KG1 (cell line): Measurements from ENCODE around the gene OR10A3.

Source experiments
- DNase-seq: peaks from one replicate; lab custom pipeline; 2025; lab: John Stamatoyannopoulos, UW

The OR10A3 gene

DNA sequence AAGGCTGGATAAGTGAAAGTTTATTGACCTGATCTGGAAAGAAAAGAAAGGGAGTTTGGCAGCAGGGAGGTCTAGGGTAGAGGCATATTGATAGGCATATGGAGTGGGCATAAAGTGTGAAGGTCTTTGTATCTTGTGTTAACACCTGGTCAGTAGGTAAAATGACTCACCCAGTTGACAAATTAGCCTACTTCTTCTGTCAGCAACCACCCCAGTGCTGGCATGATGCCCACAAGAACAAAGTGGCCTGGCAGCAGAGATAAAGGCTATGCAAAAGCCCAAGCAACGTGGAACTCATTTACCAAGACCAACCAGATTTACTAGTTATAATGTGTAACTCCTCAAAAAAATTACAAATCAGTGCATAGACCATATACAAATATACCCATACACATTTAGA lies 4.9 kb downstream of the OR10A3 start:
- DNase-seq: no peak

DNA sequence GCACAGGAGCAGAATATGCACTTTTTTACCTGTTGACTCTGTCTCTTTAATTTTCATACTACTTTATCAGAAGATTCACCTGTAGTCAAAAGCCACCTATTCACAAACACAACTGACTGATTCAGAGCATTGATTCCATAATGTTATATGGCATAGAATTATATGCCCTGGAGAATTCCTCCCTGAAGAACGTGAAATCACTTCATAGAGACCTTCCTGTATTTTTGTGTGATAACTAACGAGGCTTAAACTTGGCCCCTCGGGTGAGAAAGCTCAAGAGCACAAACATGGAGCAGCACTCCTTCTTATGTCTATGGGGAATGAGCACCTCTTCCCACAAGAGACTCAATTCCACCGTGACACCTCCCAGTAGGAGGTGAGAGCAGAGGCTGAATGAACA lies 10.3 kb downstream of the OR10A3 start, which contains the start of gene OR10A6:
TSS of gene OR10A6 (minus strand) at position 101 of the 400 bp plus-strand sequence. CDS start 2,606 bp downstream, outside the sequence.
- DNase-seq: no peak

DNA sequence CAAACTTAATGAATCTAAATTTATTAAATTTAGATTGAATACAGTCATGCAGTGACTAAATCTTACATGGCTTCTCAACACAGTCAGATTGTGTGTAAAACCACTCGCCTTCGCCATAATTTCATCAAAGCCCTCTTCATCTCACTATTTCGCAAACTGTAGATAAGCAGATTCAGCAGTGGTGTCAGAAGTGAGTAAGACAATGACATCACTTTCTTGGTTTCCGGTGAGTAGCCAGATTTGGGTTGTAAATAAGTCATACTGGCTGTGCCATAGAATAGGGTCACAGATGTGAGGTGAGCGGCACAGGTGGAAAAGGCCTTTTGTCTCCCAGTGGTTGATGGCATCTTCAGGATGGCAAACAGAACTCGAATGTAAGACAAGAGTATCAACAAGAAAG lies 13.9 kb downstream of the OR10A3 start:
- DNase-seq: no peak

DNA sequence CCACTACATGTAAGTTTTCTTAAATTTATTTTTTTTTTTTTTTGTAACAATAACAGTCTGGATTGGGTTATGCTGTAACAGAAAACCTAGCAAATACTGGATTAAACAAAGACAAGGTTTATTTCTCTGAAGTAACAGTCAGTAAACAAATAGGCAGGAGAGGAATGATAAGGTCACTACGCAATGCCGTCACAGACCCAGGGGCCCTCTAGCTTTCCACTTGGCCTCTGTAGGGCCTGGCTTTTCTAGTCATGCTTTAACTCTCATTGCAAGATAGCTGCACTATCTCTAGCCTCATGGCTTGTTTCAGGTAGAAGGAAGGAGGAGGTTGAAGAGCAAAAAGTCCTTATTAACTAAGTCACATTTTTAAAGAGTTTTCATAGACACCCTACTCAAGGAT lies 17.0 kb downstream of the OR10A3 start:
- DNase-seq: no peak

DNA sequence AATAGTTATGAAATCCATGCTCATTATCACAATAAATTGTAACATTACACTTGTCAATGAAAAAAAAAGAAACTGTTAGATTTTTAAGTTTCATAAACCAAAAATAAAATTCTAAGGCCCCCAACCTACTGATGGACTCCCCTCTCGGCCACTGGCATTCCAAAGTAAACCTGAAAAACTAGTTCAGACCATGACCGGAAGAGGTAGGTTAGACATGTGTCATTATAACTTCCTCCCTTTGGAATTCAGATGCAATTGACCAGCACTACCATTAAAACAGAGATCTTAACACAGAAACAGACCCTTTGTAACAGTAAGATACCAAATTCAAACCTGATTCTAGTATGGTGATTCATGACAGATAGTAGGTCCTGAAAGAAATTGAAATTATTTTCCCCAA lies 23.4 kb downstream of the OR10A3 start:
- no peak for DNase-seq

DNA sequence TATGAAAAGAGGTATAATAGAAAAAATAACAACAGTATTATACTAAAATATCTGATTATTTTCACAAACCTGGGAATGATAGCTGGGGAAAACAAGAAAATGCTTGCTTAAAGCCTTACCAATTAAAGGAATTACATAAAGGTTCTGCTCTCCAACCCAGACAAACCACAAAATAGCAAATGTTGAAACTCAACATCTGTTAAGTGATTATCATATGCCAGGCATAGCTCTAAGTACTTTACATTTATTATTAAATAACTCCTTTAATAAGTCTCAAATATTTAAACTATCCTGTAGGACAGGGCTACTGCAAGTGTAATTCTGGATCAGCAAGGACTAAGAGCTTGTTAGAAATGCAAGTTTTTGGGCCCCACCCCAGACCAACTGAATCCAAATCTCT lies 30.5 kb downstream of the OR10A3 start:
- DNase-seq: no peak

DNA sequence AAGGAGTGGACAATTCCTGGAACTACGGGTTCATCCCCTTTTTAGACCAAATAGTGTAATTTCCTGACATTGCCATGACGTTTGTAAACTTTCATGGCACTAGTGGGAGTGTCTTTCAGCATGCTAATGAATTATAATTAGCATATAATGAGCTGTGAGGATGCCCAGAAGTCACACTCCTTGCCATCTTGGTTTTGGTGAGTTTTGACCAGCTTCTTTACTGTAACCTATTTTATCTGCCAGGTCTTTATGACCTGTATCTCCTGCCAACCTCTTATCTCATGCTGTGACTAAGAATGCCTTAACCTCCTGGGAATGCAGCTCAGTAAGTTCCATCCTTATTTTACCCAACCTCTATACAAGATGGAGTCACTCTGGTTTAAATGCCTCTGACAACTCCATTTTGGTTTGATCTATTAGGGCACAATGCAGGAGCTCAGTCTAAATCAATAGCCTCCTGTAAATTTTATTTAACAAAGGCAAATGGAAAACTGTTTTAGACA lies 31.2 kb downstream of the OR10A3 start:
- no peak for DNase-seq

DNA sequence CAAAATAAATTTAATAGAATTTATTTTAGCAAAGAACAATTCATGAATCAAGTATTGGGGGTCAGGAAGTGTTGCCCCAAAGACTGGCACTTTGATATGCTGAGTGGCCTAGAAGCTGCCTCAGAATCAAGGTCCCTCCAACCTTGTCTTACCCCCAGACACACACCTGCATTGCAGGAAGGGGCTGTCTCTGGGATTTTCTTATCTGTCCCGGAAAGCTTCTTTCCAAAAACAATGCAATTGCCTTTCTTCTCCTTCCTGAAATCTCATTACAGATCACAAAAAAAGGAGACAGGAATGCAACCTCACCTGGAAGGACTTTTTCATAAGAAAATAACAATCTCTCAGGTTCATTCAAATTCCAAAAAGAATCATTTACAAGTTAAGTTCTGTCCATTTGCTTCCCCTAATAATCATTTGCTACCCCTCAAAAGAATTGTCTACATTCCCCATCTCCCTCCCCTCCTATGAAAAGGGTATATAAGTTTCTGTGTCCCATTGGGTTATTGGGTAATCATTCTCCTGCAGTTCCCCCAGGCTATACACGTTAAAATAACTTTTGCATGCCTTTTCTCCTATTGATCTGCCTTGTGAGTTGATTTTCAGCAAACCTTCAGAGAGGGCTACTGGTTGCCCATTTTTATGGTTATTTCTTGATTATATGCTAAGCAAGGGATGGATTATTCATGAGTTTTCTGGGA lies 31.8 kb downstream of the OR10A3 start:
- no peak for DNase-seq

DNA sequence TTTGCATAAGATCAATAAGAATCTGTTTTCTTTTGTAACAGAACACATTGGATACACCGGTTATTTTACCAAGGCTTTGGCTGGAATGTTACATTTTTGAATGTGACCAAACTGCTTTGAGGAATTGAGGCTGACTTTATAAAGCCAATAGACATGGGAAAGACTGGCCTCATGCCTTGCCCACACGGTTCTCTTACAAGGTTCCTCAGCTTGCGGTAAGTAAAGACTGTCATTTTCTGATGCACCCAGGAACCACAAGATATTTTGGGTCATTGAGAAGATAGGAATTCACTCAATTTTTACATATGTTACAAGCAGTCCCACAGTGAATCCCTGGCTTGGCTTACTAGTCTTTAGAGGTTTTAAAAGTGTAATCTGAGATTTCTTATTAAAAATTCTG lies 34.4 kb downstream of the OR10A3 start:
- DNase-seq: no peak

DNA sequence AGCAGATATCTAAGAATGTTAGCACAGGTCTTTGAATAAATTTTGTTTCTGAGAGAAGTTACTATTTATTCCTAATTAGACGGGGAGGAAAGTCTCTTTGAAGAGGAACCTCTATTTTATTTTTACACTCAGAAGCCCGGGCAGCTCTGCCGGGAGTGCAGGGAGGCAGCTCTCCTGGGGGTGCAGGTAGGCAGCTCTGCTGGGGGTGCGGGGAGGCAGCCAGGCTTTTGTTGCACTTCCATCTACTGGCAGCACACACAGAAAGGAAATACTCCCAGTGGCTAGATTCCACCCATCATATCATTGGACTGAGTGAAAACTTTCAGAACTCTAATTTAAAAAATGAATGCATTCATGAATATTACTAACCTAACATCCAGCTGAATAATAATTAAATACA lies 35.0 kb downstream of the OR10A3 start:
- DNase-seq: no peak

DNA sequence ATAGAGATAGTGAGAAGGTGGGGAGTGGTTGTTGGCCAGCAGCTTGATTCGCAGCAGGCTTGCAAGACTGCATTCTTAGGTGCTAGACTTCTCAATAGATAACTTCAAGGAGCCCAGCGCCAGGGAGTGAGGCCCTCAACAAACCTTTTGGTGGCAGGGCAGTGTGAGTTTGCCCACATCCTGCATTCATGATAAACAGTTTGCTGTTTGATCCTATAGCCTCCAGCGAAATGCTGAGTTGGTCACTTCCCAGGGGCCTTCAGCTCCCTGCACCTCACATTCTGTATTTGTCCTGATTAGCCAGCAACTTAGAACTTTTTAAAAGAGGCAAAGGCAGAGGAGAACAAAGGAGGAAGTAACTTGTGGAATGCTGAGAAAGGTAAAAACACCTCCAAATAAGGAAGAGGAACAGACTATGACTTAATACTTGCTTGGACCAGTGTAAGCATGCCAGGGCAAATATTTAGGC lies 35.5 kb downstream of the OR10A3 start:
- no peak for DNase-seq

DNA sequence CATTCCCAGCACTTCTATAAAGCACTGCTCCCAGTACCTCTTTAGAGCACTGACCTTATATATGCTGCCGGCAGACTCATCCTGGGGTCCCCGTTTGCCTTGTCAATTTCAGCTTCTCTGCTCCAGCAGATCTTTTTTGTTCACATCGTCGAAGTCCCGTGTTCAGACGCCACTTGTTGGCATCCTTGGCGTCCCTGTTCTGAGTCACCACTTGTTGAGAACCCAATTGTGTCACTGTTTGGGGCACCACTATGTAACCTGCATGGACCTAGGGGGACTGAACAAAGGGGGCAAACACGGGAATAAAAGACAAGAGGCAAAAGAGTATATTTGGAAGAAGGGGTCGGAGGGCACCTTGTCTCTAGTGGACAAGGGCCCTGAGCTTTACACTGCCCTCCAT lies 36.0 kb downstream of the OR10A3 start:
- DNase-seq: no peak

DNA sequence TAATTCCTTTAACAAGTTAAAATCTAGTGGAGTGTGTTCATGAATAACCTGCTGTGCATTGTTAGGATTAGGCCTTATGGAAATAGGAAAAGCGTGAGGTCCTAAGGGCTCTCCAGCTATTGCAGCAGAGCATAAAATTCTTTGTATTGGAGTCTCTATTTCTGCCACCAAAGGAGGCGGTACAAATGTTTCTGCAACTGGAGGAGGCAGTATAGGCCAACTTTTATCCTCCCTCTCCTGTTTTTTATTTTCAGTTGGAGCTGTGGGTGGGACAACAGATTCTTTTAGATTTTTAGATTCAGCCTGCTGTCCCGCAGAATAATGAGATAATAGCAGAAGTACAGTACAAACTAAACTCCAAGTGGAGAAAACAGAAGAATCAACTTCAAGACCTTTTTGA lies 36.6 kb downstream of the OR10A3 start:
- DNase-seq: no peak

DNA sequence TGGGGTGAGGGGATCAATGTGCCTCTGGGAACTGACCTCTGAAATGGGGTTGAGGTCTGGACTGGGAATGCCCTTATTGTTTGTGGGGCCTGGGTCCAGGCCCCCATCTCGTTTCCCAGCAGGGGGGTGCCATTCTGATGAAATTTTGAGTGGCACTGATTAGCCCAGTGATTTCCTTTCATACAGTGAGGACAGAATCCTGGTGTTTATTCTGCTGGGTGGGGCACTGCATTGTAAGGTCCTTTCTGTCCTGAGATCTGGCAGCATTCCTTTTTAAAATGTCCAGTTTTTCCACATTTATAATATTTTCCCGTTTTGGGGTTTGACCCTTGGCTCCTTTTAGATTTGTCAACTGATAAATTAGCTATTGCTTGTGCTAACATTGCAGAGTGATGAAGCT lies 37.6 kb downstream of the OR10A3 start:
- no peak for DNase-seq

DNA sequence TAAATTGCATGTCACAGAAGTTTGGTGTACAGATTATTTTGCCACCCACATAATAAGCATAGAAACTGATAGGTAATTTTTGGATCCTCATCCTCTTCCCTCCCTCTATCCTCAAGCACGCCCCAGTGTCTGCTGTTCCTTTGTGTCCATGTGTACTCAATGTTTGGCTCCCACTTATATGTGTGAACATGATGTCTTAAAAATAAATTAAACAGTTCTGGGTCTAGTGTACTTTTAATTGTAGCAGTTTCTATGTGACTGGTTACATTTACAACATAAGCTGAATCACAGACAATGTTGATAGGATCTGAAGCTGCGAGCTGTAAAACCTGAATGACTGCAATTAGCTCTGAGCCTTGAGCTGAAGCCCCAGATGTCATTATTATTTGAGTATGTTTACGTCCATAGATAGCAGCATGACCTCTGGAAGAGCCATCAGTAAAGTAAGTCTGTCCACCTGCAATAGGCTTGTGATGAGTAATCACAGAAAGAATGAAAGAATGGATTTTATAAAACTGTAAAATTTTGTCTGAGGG lies 40.1 kb downstream of the OR10A3 start:
- DNase-seq: no peak

DNA sequence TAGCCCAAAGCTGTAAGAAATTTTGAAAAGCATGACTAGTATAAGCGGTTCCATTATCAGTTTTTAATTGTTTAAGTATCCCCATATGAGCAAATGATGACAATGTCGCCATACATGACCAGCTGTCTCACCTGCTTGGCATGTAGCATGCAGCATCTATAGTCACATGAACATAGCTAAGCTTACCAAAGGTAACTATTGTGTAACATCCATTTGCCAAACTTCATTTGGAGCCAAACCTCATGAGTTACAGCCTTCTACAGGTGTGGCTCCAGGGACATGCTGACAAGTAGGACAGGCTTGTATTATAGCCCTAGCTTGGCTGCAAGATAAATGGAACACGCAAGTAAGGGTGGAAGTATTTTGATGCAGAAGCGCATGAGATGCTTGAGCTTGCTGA lies 40.8 kb downstream of the OR10A3 start:
- no peak for DNase-seq

DNA sequence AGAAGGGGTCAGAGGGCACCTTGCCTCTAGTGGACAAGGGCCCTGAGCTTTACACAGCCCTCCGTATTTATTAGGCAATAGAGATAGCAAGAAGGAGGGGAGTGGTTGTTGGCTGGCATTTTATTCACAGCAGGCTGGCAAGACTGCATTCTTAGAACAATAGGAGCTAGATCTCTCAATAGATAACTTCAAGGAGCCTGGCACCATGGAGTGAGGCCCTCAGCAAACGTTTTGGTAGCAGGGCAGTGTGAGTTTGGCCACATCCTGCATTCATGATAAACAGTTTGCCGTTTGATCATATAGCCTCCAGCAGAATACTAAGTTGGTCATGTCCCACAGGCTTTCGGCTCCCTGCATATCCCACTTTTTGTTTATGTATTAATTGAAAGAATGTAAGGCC lies 42.1 kb downstream of the OR10A3 start:
- no peak for DNase-seq

DNA sequence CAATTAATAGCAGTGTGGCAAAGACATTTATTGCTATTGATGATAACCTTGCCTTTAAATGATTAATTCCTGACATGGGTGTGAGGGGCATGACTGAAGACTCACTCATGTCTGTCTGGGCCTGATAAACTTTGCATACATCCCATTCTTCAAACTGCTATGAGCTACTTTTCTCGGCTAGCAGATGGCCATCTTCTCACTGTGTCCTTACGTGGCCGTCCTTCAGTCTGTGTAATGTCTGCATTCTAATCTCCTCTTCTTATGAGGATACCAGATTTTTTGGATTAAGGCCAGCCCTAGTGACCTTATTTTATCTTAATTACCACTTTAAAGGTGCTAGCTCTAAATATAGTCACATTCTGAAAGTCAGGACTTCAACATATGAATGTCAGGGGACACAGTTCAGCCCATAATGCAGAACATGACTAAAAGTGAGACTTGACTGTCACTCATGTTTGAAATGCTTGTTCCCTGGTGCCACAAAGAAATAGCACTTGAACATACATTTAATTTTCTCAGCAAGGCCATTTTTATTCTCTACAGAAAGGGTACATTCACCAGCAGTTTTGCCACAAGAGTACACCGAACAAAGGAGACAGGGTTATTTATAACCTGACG lies 42.7 kb downstream of the OR10A3 start:
- no peak for DNase-seq

DNA sequence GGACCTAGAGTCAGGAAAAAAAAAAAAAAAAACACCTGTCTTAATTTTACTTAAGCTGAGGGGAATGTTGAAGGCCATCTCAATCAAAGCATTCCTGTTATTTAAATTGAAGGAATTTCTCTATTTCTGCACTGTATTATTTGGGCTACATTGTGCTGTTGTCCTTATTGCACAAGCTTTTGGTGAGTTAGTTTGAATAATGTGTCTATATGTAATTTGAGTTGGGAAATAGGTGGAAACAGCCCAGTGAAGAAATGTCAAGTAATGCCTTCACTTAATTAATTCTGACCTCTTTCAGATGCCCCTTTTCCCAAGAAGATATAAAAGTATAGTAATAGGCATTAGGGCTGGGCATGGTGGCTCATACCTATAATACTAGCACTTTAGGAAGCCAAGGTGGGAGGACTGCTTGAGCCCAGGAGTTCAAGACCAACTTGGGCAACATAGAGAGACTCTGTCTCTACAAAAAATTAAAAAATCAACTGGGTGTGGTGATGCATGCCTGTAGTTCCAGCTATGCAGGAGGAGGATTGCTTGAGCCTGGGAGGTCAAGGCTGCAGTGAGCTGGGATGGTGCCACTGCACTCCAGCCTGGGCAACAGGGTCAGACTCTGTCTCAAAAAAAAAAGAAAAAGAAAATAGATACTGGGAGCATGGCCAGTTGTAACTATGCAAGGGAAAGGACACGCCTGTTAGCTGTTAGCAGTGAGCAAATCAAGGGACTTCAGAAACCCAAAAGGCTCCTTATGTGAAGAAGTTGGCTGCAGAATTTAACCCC lies 45.3 kb downstream of the OR10A3 start:
- no peak for DNase-seq

DNA sequence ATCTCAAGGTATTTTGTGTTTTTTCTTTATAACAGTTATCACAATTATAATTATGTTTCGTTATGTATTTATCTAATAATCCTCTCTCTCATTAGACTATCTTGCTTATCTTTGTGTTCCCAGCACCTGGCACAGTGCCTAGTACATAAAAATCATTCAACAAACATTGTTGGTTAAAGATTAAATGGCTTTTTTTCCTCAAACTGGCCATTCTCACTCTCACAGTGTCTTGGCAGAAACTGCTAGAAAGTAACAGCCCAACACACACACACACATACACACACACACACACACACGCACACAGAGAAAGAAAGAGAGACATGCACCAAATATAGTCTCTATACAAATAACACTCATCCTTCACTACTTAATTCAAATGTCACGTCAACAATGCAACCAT lies 47.3 kb downstream of the OR10A3 start:
- DNase-seq: no peak

DNA sequence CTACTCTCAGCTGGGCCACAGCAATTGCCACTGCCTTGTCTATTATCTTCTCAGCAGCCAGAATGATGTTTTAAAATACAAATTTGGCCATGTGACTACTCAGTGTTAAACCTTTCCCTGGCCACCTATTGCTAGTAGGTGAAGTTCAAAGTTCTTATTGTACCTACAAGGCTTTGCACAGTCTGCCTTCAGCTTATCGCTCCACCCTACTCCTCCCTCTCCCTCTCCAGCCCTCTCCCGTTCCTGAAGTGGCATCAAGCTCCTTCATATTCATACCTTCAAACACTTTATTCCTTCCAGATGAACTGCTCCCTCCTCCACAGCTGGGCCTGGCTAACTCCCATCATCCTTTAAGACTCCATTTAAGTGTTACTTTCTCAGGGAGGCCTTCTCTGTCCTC lies 47.7 kb downstream of the OR10A3 start:
- DNase-seq: no peak

DNA sequence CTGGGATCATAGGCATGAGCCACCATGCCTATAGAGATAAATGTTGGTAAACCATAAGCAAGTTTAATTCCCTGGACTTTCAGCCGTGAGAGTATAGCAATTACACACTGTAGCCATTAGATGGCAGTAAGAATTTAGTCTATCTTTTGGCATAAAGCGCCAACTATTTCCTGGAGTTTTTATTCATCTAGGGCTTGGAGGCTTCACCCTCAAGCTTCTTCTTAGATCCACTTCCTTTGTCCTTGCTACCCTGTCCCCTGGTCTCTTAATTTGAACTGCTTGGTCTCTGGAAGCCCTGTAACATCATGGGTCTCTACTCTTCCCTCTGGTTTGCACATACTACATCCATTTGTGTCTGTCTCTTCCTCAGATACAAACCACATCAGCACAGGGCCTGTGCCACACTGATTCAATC lies 48.7 kb downstream of the OR10A3 start:
- peak; percentile 6 for DNase-seq
